A673 (cell line): Measurements from ENCODE around the gene SYNPO2L.

Source experiments
- CTCF ChIP-seq: fragments of 300-800, 200-600 bp; sonication (generic); conservative IDR thresholded peaks from 2 replicates; pipeline ENCODE4 v1.5.1; 2017; ENCODE audit warnings: low read depth, mild to moderate bottlenecking, antibody characterized with exemption, low read length, moderate library complexity, mixed read lengths
- EZH2 ChIP-seq: fragments of 200-600 bp; sonication (generic); IDR thresholded peaks from 2 replicates; pipeline ENCODE4 v1.6.1; 2017; ENCODE audit warnings: borderline replicate concordance, low read depth, mild to moderate bottlenecking, mixed read lengths, antibody characterized with exemption, low read length; ENCODE audit not compliant: poor library complexity, severe bottlenecking

- no peak for TF ChIP-seq CTCF
- no peak for TF ChIP-seq EZH2
Observed at GRCh38 chr10:73644767-73645166, 11.1 kb downstream of the SYNPO2L start.
